ENCODE results near the gene SPATS2.

The SPATS2 gene

GRCh38 chr12:49537752-49538509 is 170.7 kb downstream of the SPATS2 start:
- H3K4me1 ChIP-seq, result peaks cover 0 to 20% (median 18%) of the 10 kb centered on the region in 4 donors
- H3K27me3 ChIP-seq, result peaks cover 0 to 69% of the 10 kb centered on the region in 2 donors
- no peak for DNase-seq
- no peaks in the 10 kb centered on the region for H3K36me3 ChIP-seq
- no peaks in the 10 kb centered on the region for H3K9me3 ChIP-seq
- no peak overlapping the region for H3K27ac ChIP-seq
- intact Hi-C loops (cut with DNase I; ENCODE audit: low total_unique reads), result no loop called here
- peak overlapping the region; percentile 39 to 44 for H3K4me3 ChIP-seq
- TF ChIP-seq CTCF (IDR thresholded peaks at IDR 0.05), result no peak

GRCh38 chr12:49538510-49539403 is 171.5 kb downstream of the SPATS2 start, which contains the start of gene KCNH3:
Gene KCNH3, plus strand, starts transcription at chr12:49539030. Its CDS starts 387 bp downstream, at chr12:49539417.
- intact Hi-C loops (cut with DNase I; ENCODE audit: low total_unique reads), result no loop called here
- H3K4me1 ChIP-seq, result peaks cover 0 to 20% (median 18%) of the 10 kb centered on the region in 4 donors
- DNase-seq, result peak; percentile 78 to 83

GRCh38 chr12:49539406-49540228 is 172.4 kb downstream of the SPATS2 start:
- no peak overlapping the region for H3K27ac ChIP-seq
- no peak for TF ChIP-seq CTCF (IDR thresholded peaks at IDR 0.05)
- no peak overlapping the region for H3K4me3 ChIP-seq
- H3K4me1 ChIP-seq, result peaks cover 0 to 20% (median 18%) of the 10 kb centered on the region in 4 donors
- intact Hi-C loops (cut with DNase I; ENCODE audit: low total_unique reads), result no loop called here
- no peaks in the 10 kb centered on the region for H3K9me3 ChIP-seq
- no peak for DNase-seq
- H3K27me3 ChIP-seq, result peaks cover 0 to 76% of the 10 kb centered on the region in 2 donors
- no peaks in the 10 kb centered on the region for H3K36me3 ChIP-seq

More at GRCh38 chr12:49538510-49539403, 171.5 kb downstream of the SPATS2 start, which contains the start of gene KCNH3:
- no peak for TF ChIP-seq CTCF (IDR thresholded peaks at IDR 0.05)
- Histone ChIP-seq H3K4me3 (peak within 1 kb of the TSS; percentile 39 to 44), H3K27ac (no peak within 1 kb of the TSS), H3K27me3 (peaks cover 0 to 73% of the 10 kb centered on the region in 2 donors), H3K36me3 (no peaks in the 10 kb centered on the region), H3K9me3 (no peaks in the 10 kb centered on the region)

- no peak overlapping the region for H3K27ac ChIP-seq
- H3K4me1 ChIP-seq, result peaks cover 0 to 20% (median 18%) of the 10 kb centered on the region in 4 donors
- peaks cover 0 to 74% of the 10 kb centered on the region in 2 donors for H3K27me3 ChIP-seq
- no peaks in the 10 kb centered on the region for H3K36me3 ChIP-seq
- intact Hi-C loops (cut with DNase I; ENCODE audit: low total_unique reads), result no loop called here
- DNase-seq, result no peak
- TF ChIP-seq CTCF (IDR thresholded peaks at IDR 0.05), result no peak
- H3K4me3 ChIP-seq, result no peak overlapping the region
- H3K9me3 ChIP-seq, result no peaks in the 10 kb centered on the region
Measured at GRCh38 chr12:49540229-49541139, 173.2 kb downstream of the SPATS2 start.
